Endothelial cell of umbilical vein (primary cell): ENCODE data around the gene SIAH1. TPM values are rescaled to one million over a fixed set of nuclear protein-coding genes. Genes with fewer than 3 reads are reported as not detected.

Experiments
- BruUV-seq: library from RNA; stranded (reverse); fragments of 400-500 nt; replicated peaks from 2 replicates; lab custom pipeline; 2021; lab: Mats Ljungman, UMichigan
- CTCF ChIA-PET: fragments of 300-600, 350-600 bp; sonication (Branson Sonifier 250); formaldehyde crosslinking; loops from one replicate; lab custom pipeline; 2021; ENCODE audit warnings: antibody characterized with exemption, inconsistent platforms; lab: Charles Lee
- POLR2A ChIA-PET: fragments of 300-600, 350-600 bp; sonication (Branson Sonifier 250); formaldehyde crosslinking; loops from one replicate; lab custom pipeline; 2021; ENCODE audit warnings: antibody characterized with exemption, inconsistent platforms; lab: Charles Lee
- DNase-seq: peaks from one replicate; pipeline ENCODE4 v3.0.0-alpha.2; 2011; ENCODE audit warnings: low read depth, low spot score
- FAIRE-seq: peaks from 2 replicates; lab custom pipeline; 2011; peaks lifted over from hg19 to GRCh38; lab: Jason Lieb, UNC
- H2AFZ ChIP-seq: 2 replicates; pipeline ENCODE4 v1.6.0; 2012; ENCODE audit warnings: low read depth, low read length, control low read depth, inconsistent platforms
- H3K27ac ChIP-seq: 2 replicates; pipeline ENCODE4 v1.5.1; 2011; ENCODE audit warnings: low read depth, mild to moderate bottlenecking, control low read depth, low read length, moderate library complexity; ENCODE audit not compliant: insufficient read depth
- H3K27me3 ChIP-seq, 2 experiments: 2 replicates each; pipeline versions ENCODE4 v1.6.0 to v1.6.1; 2011; ENCODE audit warnings: low read length in 2 of 2, mixed read lengths in 1 of 2; ENCODE audit not compliant: control insufficient read depth in 2 of 2, insufficient read depth in 2 of 2
- H3K36me3 ChIP-seq, 2 experiments: 2 replicates in 1 of 2; 3 replicates in 1 of 2; pipeline ENCODE4 v1.5.1; 2011; ENCODE audit warnings: low read length in 2 of 2, mild to moderate bottlenecking in 1 of 2, moderate library complexity in 1 of 2; ENCODE audit not compliant: control insufficient read depth in 2 of 2, insufficient read depth in 2 of 2; ENCODE audit errors: extremely low read depth in 1 of 2
- H3K4me1 ChIP-seq: 3 replicates; pipeline ENCODE4 v1.5.1; 2011; ENCODE audit warnings: mild to moderate bottlenecking, low read length; ENCODE audit not compliant: control insufficient read depth, insufficient read depth; ENCODE audit errors: extremely low read depth
- H3K4me2 ChIP-seq: 2 replicates; pipeline ENCODE4 v1.6.1; 2011; ENCODE audit warnings: low read length, control low read depth, mixed read lengths; ENCODE audit not compliant: insufficient read depth
- H3K4me3 ChIP-seq, 3 experiments: fragments of 200-600 bp in 1 of 3; sonication (generic), shearing (Covaris generic) in 1 of 3; replicated peaks in 1 of 3; 2 replicates each; pipeline ENCODE4 v1.5.1; 2011 to 2016; ENCODE audit warnings: control low read depth in 3 of 3, low read length in 3 of 3, mild to moderate bottlenecking in 2 of 3, inconsistent platforms in 1 of 3, low read depth in 1 of 3, moderate library complexity in 1 of 3; ENCODE audit not compliant: insufficient read depth in 1 of 3
- H3K79me2 ChIP-seq: 2 replicates; pipeline ENCODE4 v1.6.0; 2012; ENCODE audit warnings: low read length, inconsistent platforms; ENCODE audit not compliant: control insufficient read depth, insufficient read depth
- H3K9ac ChIP-seq: replicated peaks from 2 replicates; pipeline ENCODE3; 2011; ENCODE audit warnings: low read length, control low read depth; ENCODE audit not compliant: insufficient read depth; ENCODE audit errors: extremely low read depth
- H3K9me1 ChIP-seq: replicated peaks from 3 replicates; pipeline ENCODE4 v1.6.0; 2011; ENCODE audit warnings: mild to moderate bottlenecking, low read length; ENCODE audit not compliant: control insufficient read depth, insufficient read depth; ENCODE audit errors: extremely low read depth
- H3K9me3 ChIP-seq: replicated peaks from 2 replicates; pipeline ENCODE4 v1.5.1; 2012; ENCODE audit warnings: low read length, inconsistent platforms; ENCODE audit not compliant: control insufficient read depth, insufficient read depth
- H4K20me1 ChIP-seq: replicated peaks from 2 replicates; pipeline ENCODE3; 2011; ENCODE audit warnings: mild to moderate bottlenecking, low read length; ENCODE audit not compliant: control insufficient read depth, insufficient read depth; ENCODE audit errors: extremely low read depth
- EZH2 ChIP-seq: IDR thresholded peaks from 2 replicates; pipeline ENCODE4 v1.6.1; 2012; ENCODE audit warnings: borderline replicate concordance, low read depth, mild to moderate bottlenecking, moderate library complexity, low read length, inconsistent platforms; ENCODE audit not compliant: severe bottlenecking
- dilution Hi-C: fragments of 300-500 bp; cut with MboI; formaldehyde crosslinking; loops from one replicate; pipeline ENCODE4 v1.15.0; 2019; ENCODE audit warnings: low sequenced_read_pairs; ENCODE audit not compliant: extremely low pct_ligation_motif_present
- intact Hi-C: fragments of 100-400 bp; cut with micrococcal nuclease; formaldehyde crosslinking; loops from one replicate; pipeline ENCODE4 v1.10.0; 2022
- polyA plus RNA-seq, 4 experiments: library from polyadenylated mRNA; depleted of rRNA in 3 of 4; stranded (reverse) in 3 of 4; unstranded in 1 of 4; fragments of >200 nt; gene quantifications; 2 replicates each; pipeline versions ENCODE4 v1.2.1 to v1.2.3, GENCODE V29; 2011 to 2012; ENCODE audit warnings: missing spikeins in 1 of 4
- total RNA-seq: library from RNA; stranded (reverse); gene quantifications from 2 replicates; pipeline ENCODE4 v1.2.3, GENCODE V29; 2021
- TF ChIP-seq, protein P1 (sequence below), 2 donors: IDR thresholded peaks; 1 replicate in 1 of 2; 2 replicates in 1 of 2; pipeline ENCODE4 v1.5.1; 2011; ENCODE audit warnings: low read length in 2 of 2, mild to moderate bottlenecking in 2 of 2, moderate library complexity in 2 of 2, control low read depth in 1 of 2, inconsistent platforms in 1 of 2, low read depth in 1 of 2; ENCODE audit not compliant: insufficient read depth in 1 of 2; ENCODE audit errors: extremely low read depth in 1 of 2

SIAH1 gene
- total and polyA plus RNA-seq, 2 donors (not counting 3 experiments of a cell fraction or from before 2014, with no cell fraction given), result 14.4 to 19.9 TPM

DNA sequence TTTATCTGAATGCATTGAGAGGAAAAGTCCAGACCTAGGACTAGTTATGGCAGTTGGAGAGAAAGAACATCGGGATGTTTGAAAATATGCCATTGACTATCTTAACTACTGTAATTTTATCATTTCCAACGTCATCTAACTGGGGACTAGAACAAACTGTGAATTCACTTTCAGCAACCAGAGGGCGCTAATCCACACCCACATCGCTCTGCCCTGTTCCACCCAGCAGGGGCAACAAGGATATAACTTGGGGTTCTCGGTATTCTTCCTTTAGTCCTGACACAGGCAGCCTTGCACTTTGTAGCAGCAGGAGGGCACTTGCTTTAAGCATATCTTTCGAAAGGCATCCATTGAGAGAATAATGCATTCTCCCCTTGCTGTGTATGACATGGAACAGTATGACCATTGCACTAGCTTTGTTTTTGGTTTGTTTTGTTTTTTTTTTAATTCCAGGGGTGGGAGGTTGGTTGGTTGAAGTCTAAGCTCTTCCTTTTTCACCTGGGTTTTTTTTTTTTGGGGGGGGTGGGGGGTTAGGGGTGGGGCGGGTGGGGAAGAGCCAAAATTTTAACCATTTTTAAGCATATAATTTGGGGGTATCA is 31.5 kb downstream of the SIAH1 start:
- Histone ChIP-seq H4K20me1 (no peaks in the 10 kb centered on the region), H3K27ac (no peak overlapping the region), H3K9me1 (no peaks in the 10 kb centered on the region), H3K27me3 (no peaks in the 10 kb centered on the region), H3K79me2 (peaks cover 6% of the 10 kb centered on the region), H2AFZ (no peak overlapping the region), H3K4me1 (no peaks in the 10 kb centered on the region), H3K9me3 (no peaks in the 10 kb centered on the region), H3K4me2 (no peak overlapping the region), H3K4me3 (no peak overlapping the region), H3K36me3 (peaks cover 6 to 9% of the 10 kb centered on the region in 2 experiments), H3K9ac (no peak overlapping the region)
- no TSS peak for BruUV-seq
- TF ChIP-seq EZH2, result no peak
- TF ChIP-seq, protein P1, sequence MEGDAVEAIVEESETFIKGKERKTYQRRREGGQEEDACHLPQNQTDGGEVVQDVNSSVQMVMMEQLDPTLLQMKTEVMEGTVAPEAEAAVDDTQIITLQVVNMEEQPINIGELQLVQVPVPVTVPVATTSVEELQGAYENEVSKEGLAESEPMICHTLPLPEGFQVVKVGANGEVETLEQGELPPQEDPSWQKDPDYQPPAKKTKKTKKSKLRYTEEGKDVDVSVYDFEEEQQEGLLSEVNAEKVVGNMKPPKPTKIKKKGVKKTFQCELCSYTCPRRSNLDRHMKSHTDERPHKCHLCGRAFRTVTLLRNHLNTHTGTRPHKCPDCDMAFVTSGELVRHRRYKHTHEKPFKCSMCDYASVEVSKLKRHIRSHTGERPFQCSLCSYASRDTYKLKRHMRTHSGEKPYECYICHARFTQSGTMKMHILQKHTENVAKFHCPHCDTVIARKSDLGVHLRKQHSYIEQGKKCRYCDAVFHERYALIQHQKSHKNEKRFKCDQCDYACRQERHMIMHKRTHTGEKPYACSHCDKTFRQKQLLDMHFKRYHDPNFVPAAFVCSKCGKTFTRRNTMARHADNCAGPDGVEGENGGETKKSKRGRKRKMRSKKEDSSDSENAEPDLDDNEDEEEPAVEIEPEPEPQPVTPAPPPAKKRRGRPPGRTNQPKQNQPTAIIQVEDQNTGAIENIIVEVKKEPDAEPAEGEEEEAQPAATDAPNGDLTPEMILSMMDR (IDR thresholded peaks at IDR 0.05; ENCODE audit: extremely low read depth in 1 of 2, insufficient read depth in 1 of 2, low read depth in 1 of 2, low read length in 2 of 2), result peak; percentile 83 to 88
- peak; percentile 33 for FAIRE-seq
- intact Hi-C loops, result loop anchor here (1.0 kb wide), 4 partner anchors 31 to 277 kb away; no protein-coding TSS in a partner anchor
- CTCF ChIA-PET, result interaction anchor here (0.9 to 7.8 kb wide), 13 partner anchors 9 to 275 kb away, joined by 3 to 131 read pairs (median 7); partner anchors contain the start of gene N4BP1
- dilution Hi-C loops, result no loop called here
- peak; percentile 75 for DNase-seq
- POLR2A ChIA-PET, result interaction anchor here (0.8 kb wide), 1 partner anchor 277 kb away, joined by 10 read pairs; no protein-coding TSS in a partner anchor
